SK-N-SH (cell line): ENCODE data around the gene HPCA.

ENCODE experiments used
- CHD2 ChIP-seq: fragments of 150-350 bp; IDR thresholded peaks from 2 replicates; pipeline ENCODE4 v1.6.1; 2018; ENCODE audit warnings: low read length; ENCODE audit not compliant: partially characterized antibody
- MEF2A ChIP-seq: IDR thresholded peaks from 2 replicates; pipeline ENCODE4 v1.4.0; 2012; ENCODE audit warnings: low read depth, borderline replicate concordance
- MXI1 ChIP-seq: IDR thresholded peaks from 2 replicates; pipeline ENCODE4 v1.6.1; 2012; ENCODE audit warnings: mild to moderate bottlenecking, low read depth, low read length, improper control_type of control experiment
- RAD21 ChIP-seq: IDR thresholded peaks from 2 replicates; pipeline ENCODE4 v1.6.1; 2012; ENCODE audit warnings: mild to moderate bottlenecking, low read length
- SIN3A ChIP-seq: IDR thresholded peaks from 2 replicates; pipeline ENCODE4 v1.6.1; 2012; ENCODE audit warnings: low read depth, mild to moderate bottlenecking, low read length, moderate library complexity, borderline replicate concordance
- TAF1 ChIP-seq: IDR thresholded peaks from 2 replicates; pipeline ENCODE4 v1.6.1; 2012; ENCODE audit warnings: low read depth, mild to moderate bottlenecking, low read length, moderate library complexity, borderline replicate concordance
- TEAD4 ChIP-seq: IDR thresholded peaks from 2 replicates; pipeline ENCODE4 v1.4.0; 2012; ENCODE audit warnings: mild to moderate bottlenecking, borderline replicate concordance; ENCODE audit not compliant: insufficient read depth
- YY1 ChIP-seq: IDR thresholded peaks from 2 replicates; pipeline ENCODE4 v1.4.0; 2012; ENCODE audit warnings: low read depth, mild to moderate bottlenecking
- TF ChIP-seq, protein P1 (sequence below): fragments of 200-600 bp; sonication (generic); IDR thresholded peaks from 2 replicates; pipeline ENCODE4 v1.6.1; 2017; ENCODE audit warnings: antibody characterized with exemption, mild to moderate bottlenecking, moderate library complexity
- TF ChIP-seq, protein P2 (sequence below): IDR thresholded peaks from 2 replicates; pipeline ENCODE4 v1.4.0; 2012; ENCODE audit warnings: low read depth, borderline replicate concordance
- TF ChIP-seq, protein P3 (sequence below): IDR thresholded peaks from 2 replicates; pipeline ENCODE4 v1.4.0; 2012; ENCODE audit warnings: low read depth
- TF ChIP-seq, protein P4 (sequence below): fragments of 150-350 bp; IDR thresholded peaks from 2 replicates; pipeline ENCODE4 v1.6.1; 2017; ENCODE audit warnings: antibody characterized with exemption, low read length, low read depth, borderline replicate concordance

DNA sequence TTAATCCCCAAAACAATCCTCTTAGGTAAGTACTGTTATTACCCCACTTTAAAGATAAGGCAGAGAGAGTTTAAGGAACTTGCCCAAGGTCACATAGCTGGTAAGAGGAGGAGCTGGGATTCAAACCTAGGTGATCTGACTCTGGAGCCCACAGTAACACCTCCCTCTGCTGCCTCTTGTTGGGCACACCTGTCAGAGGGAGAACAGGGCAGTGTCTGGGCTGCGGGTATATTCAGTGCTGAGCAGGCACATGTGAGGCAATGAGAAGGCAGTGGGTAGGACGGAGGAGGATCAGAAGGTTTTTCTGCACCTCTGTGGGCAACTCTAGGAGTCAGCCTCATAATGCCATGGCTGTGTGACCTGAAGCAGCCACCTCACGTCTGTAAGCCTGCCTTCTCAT lies 1.8 kb downstream of the HPCA start:
- TF ChIP-seq, protein P1, sequence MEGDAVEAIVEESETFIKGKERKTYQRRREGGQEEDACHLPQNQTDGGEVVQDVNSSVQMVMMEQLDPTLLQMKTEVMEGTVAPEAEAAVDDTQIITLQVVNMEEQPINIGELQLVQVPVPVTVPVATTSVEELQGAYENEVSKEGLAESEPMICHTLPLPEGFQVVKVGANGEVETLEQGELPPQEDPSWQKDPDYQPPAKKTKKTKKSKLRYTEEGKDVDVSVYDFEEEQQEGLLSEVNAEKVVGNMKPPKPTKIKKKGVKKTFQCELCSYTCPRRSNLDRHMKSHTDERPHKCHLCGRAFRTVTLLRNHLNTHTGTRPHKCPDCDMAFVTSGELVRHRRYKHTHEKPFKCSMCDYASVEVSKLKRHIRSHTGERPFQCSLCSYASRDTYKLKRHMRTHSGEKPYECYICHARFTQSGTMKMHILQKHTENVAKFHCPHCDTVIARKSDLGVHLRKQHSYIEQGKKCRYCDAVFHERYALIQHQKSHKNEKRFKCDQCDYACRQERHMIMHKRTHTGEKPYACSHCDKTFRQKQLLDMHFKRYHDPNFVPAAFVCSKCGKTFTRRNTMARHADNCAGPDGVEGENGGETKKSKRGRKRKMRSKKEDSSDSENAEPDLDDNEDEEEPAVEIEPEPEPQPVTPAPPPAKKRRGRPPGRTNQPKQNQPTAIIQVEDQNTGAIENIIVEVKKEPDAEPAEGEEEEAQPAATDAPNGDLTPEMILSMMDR, result no peak
- no peak for TF ChIP-seq YY1
- TF ChIP-seq RAD21, result no peak
- TF ChIP-seq, protein P2, sequence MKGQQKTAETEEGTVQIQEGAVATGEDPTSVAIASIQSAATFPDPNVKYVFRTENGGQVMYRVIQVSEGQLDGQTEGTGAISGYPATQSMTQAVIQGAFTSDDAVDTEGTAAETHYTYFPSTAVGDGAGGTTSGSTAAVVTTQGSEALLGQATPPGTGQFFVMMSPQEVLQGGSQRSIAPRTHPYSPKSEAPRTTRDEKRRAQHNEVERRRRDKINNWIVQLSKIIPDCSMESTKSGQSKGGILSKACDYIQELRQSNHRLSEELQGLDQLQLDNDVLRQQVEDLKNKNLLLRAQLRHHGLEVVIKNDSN, result no peak
- TF ChIP-seq MEF2A, result no peak
- no peak for TF ChIP-seq MXI1
- TF ChIP-seq TEAD4, result no peak
- no peak for TF ChIP-seq SIN3A
- TF ChIP-seq TAF1, result no peak
- TF ChIP-seq, protein P3, sequence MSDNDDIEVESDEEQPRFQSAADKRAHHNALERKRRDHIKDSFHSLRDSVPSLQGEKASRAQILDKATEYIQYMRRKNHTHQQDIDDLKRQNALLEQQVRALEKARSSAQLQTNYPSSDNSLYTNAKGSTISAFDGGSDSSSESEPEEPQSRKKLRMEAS, result no peak
- TF ChIP-seq, protein P4, sequence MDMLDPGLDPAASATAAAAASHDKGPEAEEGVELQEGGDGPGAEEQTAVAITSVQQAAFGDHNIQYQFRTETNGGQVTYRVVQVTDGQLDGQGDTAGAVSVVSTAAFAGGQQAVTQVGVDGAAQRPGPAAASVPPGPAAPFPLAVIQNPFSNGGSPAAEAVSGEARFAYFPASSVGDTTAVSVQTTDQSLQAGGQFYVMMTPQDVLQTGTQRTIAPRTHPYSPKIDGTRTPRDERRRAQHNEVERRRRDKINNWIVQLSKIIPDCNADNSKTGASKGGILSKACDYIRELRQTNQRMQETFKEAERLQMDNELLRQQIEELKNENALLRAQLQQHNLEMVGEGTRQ, result no peak
- TF ChIP-seq CHD2, result no peak
